Fibroblast of peridontal ligament (primary cell): ENCODE measurements around the gene C4orf50.

Source experiments
- DNase-seq: peaks from one replicate; pipeline ENCODE4 v3.0.0-alpha.2; 2010; ENCODE audit errors: extremely low read depth

C4orf50 gene

DNA sequence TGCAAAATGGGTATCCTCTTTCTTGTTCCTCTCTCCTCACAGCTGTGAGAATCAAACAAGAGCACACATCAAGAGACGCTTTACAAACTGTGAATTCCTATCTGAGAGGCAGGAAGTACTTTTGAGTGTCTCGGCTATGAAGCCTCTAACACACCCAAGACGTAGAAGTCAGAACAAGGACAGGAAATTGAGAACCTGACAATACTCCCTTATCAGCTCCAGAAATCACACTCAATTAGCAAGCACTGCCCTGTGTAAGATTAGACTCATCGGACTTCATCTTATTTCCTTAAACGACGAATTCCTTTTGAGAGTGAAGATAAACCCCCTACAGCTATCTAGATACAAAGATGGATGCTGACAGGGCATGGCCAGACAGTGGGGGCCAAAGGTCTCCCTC is 74.7 kb downstream of the C4orf50 start:
- no peak for DNase-seq

DNA sequence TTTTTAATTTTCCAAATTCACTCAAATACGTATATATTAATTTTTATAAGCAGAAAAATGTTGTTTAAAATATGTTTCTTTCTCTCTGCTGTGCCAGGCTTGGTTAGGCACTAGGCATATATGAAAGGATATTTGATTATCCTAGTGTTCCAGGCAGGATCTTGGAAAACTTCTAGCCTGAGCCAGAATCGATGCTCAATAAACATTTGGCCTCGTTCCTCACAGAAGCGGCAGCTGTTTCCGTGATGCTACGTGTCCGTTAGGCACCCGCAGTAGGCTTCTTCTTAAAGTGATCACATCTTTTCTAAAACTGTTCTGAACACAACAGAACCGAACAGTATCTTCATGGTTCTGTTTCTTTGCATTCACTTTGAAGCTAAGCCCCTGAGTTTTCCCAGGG is 75.3 kb downstream of the C4orf50 start:
- no peak for DNase-seq

DNA sequence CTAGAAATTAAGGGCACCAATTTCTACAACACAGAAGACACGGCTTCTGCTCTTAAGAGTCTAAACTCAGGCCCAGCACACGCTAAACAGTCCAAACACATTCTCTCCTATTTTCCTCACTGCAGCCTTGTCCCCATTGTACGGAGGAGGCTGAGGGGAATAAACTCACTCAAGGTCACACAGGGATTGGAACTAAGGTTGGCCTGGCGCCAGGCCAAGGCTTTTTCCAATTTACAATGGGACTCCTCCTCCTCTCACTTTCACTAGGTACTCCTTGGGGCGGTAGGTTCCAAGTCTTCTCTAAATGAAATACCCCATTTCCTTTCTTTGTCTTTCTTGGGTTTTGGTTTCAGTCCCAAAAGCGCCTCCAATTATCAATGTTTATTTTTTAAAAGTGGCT is 76.6 kb downstream of the C4orf50 start:
- no peak for DNase-seq

DNA sequence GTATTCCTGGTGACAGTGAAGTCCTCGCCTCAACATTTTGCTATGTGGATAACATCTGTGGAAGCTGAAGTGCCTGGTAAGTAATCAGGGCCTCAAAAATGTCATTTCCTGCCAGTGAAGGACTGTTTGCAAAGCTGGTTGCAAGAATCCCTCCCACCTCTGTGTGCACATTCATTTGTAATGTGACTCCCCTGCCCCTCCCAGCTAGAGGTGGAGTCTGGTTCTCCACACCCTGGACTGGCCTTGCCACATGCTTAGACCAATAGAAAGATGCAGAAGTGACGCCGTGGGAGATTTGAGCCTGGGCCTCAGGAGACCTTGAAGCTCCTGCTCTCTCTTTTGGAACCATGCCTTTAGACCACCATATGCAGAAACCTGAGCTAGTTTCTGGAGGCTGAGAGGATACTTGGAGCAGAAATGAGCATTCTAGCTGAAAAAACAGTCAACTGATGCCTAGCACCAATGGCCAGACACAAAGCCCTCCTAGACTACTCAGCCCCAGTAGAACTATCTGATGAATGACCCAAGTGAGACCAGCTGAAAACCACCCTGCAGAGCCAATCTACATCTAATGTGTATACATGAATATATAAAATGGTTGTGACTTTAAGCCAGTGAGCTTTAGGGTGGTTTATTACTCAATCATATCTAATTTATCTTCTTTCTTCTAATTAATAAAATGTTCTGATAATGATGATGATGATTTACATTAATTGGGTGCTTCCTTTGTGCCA is 77.6 kb downstream of the C4orf50 start:
- no peak for DNase-seq

DNA sequence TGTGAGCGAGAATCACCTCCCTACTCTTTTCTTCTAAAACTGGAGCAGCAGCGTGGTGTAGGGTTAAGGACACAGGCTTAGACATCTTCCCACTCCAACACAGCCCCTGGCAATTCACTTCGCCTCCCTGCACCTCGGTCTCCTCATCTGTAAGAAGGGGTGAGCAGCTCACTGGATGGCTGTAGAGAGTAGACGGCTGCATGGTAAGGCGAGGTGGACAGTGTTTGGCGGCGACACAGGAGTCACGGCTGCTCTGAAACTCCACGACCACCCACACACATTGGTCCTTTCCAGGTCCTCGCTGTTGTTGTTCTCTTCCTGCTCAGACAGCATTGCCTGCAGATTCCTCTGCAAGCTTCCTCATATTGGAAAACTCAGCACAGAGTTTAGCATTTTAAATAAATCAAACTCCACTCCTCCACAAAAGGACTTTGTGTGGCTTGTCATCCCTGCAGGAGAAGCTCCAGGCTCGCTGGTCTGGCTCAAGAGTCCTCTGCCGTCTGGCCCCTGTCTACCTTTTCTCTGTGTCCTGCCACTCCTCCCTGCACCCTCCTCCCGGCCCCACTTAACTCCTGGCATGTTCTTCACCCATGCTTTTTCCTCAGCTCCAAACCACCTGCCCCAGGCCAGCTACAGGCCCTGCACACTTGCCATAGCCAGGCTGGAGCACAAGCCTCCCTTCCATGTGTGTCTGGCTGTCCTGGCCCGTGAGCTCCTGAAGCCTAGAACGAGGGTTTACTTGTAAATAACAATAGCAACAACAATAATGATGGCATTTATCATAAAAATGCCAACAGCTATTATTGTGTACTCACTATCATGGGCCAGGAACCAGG is 84.0 kb downstream of the C4orf50 start:
- no peak for DNase-seq

DNA sequence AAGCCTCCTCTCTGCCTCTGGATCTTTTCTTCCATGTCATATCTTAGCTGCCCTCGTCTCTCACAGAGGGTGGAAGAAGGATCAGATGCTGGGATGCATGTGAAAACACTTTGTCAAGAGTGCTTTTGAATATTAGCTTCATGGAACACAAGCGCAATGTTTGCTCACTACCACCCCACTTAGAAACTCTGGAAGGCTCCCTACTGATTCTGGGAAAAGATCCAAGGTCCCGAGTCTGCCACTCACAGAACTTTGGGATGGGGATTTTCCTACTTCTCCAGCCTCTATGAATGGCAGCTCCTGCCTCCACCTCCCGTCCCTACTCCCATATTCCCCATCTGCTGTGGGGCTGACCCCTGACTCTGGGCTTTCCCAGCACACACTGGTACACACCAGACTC is 85.1 kb downstream of the C4orf50 start:
- DNase-seq: no peak

DNA sequence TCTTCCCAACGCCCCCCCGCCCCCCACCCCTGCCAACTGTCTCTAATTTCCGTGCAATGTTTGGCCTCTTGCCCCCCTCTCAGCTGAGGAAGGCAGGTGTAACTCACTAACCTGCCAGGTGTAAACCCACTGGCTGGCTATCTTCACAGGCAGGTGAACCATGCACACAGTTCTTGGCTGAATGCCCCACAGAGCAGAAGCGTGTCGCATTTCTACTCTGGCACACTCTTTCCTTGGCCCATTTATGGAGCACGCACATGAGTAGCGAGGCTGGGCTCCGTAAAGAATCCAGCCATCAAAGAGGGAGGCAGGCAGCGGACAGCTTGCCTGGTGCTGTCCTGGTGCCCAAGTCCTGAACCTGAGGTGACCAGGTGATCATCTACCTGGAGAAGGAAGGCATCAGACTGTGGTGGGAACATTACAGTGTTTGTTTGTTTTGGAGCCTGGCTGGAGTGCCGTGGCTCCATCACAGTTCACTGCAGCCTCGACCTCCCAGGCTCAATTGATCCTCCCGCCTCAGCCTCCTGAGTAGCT is 86.1 kb downstream of the C4orf50 start:
- DNase-seq: no peak

DNA sequence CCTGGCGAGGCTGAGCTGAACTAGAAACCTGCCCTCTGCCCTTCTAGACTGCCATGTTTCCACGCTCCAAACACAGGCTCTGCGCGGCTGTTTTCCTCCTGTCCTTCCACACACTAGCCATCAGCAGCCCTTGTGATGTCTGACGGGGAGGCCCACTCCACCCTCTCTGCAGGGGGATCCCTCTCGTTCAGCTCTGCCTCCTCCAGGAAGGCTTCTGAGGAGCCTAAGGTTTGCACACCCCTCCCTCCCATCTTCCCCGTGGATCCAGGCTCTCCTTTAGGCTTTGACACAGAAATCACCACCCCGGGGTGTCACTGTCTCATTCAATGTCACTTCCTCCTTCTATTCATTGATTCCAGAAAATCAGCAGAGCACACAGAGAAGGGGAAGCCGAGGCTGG is 86.7 kb downstream of the C4orf50 start:
- DNase-seq: no peak

DNA sequence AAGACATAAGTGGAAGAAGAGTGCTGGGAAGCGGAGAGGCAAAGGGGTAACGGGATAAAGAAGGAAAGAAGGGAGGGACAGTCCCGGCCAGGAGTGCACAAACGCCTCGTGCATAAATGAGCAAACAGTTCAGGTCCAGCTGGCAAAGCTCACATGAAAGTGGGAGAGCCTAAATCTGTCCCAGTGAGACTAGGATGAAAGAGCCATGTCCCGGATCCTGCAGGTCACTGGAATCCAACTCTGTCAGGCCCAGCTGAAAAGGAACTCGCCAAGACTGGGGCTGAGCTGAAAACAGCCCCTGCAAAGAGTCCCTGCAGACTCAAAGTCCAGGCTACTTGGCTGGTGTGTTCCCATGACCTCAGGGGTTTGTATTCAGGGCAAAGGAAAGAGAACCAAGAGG is 87.4 kb downstream of the C4orf50 start:
- no peak for DNase-seq

DNA sequence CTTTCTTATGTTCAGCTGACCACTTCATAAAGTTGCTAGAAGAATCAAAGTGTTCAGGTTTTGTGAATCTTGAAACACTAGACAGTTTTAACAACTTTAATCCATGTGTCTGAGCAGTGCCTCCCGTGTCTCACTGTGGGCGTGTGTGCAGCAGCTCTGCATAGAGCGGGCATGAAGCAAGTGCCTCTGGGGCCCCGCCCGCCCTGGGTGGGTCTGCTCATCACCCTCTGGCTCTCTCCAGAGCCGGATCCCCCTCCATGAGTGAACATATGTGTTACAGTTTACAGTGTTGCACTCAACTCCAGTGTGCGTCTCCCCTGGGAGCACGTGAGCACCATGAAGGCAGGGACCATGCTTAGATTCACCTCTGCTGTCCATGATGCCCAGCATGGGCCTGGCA is 87.8 kb downstream of the C4orf50 start:
- no peak for DNase-seq

DNA sequence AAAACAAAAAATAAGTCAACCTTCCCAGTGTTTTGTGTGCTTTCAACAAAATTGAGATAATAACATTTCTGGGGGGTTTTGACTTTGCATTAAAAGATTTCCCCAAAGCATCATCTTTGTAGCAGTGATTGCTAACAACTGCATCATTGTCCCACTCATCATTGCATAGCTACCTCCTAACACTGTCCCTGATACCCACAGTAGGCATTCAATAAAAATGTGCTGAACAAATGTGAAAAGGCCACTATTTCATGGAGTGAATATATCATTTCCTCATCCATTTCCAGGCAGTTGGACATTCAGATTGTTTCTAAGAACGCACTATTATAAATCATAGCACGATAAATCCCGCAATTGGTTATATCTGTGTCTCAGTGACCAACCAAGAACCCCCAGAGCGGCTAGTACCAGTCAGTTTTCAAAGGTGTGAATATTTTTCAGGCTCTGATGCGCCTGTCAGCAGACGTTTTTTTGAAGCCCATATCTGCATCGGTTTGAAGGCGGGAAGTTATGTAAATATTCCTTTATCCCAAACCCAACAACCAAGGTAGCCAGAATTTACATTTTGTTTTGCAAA is 89.3 kb downstream of the C4orf50 start:
- DNase-seq: no peak

DNA sequence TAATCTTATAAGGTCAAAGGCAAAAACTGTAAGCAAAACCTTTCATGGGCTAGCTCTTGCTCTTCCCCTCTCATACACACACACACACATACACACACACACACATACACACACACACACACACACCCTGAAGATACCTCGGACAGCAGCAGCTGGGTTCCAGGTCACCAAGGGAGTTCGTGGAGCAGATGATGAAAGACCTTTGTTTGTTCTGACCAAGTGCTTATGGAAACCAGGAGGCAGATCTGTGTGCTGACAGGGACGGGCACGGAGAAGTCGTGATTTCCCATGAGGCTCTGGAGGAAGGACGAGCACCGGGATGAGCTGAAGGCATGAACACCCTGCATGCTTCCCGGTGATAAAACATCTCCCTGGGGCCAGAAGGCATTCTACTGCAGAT is 90.0 kb downstream of the C4orf50 start:
- no peak for DNase-seq

DNA sequence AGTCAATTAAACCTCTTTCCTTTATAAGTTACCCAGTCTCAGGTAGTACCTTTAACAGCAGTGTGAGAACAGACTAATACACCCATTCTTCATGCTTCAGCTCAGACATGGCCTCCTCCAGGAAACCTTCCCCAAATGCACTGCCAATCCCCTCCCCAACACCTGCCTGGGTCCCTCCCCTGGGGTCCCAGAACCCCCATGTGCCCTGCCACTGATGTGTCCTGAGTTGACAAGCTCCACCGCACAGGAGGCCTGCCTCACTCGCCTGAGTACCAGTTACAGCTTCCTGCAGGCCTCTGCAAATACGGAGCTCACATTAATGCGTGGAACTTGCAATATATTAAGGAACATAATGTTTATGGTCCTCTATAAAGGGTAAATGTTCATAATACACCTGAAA is 90.5 kb downstream of the C4orf50 start:
- DNase-seq: no peak

DNA sequence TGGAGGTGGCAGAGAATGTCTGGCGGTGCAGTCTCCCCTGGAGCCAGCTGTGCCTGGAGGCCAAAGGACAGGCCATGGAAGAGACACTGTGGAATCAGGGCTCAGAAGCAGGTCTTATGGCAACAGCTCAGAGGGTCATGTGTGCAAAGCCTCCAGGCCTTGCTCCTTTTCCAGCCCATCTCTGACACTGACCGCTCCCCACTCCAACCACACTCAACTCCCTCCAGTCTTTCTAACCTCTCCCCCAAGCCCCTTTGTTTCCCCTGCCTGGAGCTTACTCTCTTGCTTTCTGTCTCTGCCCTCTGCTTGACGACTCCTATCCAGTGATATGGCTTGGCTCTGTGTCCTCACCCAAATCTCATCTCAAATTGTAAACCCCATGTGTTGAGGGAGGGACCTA is 91.1 kb downstream of the C4orf50 start:
- no peak for DNase-seq

DNA sequence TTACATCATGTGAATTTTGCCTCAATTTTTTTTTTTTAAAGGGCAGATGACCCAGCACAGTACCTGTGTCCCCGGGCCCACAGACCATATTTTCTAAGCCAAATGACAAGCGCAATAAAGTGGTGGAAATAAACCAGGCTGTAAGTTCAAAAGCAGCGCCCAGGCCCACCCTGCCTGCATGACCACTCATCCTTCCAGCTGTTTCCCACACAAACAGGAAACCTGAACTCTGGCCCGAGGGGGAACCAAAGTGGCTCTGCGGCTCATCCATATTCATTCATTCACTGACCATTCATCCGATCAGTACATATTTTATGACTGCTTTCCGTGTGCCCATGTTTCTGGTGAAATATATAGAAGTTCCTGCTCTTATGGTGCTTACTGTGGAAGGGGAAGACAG is 91.6 kb downstream of the C4orf50 start:
- DNase-seq: no peak

DNA sequence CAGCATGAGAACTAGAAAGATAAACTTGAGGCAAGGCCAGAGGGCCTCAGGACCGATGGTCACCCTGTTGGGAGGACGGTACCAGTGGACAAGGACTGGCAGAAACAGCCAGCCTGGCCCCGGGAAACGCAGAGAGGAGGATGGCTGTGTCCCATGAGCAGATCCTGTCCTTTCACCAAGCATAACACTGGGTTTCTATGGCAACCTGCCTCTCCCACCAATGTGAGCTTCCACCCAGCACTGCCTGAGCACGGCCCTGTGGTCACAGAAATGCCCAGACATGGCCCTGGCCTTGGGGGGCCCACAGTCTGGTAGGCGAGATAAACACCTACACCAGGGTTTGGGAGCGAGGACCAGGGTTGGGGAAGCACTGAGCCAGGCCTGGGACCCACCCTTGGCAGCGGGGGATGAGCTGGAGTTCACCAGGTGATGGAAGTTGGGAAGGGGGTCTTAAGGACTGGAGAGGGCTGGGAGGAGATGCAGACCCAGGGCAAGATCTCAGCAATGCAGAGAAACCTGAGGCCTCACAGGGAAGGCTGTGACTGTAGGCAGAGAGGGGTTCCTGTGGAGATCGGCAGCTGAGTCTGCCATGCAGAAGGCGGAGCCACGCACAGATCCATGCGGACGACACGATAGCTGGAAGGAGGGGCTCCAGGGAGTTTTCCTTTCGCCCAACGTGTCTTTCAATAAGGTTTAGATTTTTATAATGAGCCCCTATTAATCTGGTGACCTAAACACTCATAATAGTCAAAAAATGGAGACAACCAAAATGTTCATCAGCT is 92.6 kb downstream of the C4orf50 start:
- DNase-seq: no peak

DNA sequence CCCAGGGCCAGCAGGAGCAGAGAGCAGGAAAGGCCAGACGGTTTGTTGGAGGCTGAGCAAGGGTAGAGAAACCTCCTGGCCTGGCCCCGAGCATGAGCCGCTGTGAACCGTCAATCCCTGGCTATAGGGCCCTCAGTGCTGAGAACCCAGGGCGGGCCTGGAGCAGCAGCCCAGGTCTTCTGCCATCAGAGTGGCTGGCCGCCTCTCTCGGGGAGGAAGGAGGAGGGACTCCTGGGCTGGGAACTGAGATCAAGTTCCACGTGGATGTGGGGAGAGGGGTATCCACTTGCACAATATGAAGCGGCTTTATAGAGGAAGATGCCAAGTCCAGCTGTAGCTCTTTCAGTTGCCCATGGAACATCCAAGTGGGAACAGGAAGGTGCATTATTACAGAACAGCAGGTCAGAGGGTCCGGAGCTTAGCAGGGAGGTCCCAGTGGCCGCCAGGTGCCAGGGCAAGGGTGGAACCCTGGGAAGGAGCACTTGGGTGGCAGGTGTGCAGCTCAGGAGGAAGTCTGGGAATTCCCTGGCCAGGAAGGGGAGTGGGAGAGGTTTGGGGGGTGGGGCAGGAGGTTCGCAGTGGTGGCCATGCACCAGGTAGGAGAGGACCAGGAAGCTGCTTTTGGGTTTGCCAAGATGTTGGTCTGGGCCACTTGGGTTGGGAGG is 93.6 kb downstream of the C4orf50 start:
- DNase-seq: no peak

DNA sequence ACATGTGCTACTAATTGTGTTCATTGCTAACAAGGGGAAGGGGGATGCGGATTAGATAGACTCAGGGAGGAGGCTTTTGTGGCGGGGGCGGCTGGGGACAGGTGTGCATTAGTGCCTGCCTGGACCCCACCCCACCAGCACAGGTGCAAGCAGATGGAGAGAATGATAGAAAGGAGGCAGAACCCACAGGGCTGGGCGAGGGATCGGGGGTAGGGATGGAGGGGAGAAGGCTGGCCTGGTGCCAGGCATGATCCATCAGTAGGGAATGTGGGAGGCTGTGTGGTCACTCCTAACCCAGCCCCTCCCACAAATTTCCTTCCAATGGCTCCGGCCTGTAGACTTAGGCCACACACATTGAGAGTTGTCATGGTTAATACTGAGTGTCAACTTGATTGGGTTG is 94.9 kb downstream of the C4orf50 start:
- DNase-seq: no peak

DNA sequence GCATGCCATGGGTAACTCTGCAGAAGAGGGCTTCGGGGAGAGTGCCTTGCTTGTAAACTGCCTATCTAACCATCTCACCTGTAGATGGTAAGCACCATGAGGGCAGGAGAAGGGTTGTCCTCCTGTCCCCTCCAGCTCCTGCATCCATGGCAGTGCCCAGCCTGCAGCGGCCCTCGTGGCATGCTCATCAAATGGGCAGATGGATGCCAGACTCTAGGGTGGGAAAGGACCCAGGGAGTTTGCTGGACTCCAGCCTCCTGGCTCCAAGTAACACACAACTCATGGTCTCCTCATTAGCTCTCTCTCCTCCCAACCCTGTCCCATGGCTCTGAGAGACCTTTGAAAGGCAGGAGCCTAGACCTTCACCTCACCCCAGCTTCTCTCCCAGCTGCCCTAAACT is 95.7 kb downstream of the C4orf50 start:
- no peak for DNase-seq

DNA sequence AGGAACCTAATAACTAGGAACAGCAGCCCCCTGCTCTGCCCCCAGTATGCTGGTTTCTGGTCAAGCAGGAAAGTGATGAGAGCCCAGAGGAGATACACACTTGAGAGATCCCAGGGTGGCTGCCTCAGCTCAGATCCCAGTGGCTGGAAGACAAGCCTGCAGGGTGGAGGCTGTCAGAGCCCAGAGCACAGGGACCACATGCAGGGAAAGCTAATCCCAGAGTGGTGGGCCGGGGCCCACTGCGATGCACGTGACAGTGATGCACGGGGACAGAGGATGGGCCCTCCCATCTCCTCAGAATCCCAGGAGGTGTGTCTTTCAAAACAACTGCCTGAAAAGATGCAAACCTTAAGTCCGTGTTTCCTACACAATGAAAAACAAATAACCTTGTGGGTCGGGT is 96.2 kb downstream of the C4orf50 start:
- no peak for DNase-seq
